DLD1 (cell line): Measurements from ENCODE around the gene RPS18.
"Not testable (repeated sequence)": the region's sequence is repeated elsewhere in the genome, so short reads cannot be mapped to it uniquely, and the experiment has no call there.

ENCODE experiments used
- in situ Hi-C: cut with HindIII; loops from 2 replicates; pipeline ENCODE4 v1.10.0; 2017; ENCODE audit warnings: low sequenced_read_pairs

RPS18 gene

GRCh38 chr6:33271468-33272274, at the start of gene RPS18, which contains the start of gene VPS52:
RPS18 (plus strand) TSS chr6:33272075; CDS start chr6:33272120, 45 bp downstream.
VPS52 (minus strand) TSS chr6:33271876; CDS start chr6:33271675, 201 bp downstream.
- in situ Hi-C loops, result loop anchor here (25.0 kb wide), 1 partner anchor 134 kb away; no protein-coding TSS in a partner anchor

DNA sequence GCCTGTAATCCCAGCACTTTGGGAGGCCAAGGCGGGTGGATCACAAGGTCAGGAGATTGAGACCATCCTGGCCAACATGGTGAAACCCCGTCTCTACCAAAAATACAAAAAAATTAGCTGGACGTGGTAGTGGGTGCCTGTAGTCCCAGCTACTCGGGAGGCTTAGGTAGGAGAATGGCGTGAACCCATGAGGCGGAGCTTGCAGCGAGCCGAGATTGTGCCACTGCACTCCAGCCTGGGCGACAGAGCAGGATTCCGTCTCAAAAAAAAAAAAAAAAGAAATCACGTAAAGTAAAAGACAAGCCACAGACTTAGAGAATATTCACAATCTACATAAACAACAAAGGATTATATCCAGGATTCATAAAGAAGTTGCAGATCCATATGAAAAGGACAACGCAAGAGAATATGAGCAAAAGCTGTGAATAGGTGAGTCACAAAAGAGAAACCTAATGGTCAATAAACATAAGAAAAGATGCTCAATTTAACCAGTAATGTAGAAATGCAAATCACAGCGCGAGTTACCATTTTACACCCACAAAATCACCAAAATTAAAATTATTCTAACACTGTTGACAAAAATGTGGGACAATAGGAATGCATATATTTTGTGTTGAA, 45.3 kb upstream of the RPS18 start:
- in situ Hi-C loops, result not testable (repeated sequence)

DNA sequence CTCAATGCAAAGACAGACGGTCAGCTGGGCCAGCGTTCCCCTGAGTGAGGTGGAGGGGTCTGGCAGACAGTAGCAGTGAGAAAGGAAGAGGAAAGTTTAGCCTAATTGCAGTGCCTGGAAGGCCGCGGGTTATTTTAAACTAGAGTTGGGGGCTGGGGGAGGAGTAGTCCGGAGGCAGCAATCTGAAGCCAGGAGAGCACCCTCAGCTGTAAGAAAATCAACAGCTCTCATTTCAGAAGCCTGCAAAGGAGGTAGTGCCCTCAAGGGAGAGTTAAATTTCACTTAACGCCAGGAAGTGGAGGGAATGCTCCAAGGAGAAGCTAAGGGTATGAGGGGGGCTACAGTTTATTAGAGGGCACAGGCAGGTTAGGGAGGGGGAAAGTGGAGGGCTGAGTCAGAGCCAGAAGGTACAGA, 36.6 kb upstream of the RPS18 start:
- in situ Hi-C loops, result no loop called here

- in situ Hi-C loops, result no loop called here
Observed at GRCh38 chr6:33236328-33236727, 35.5 kb upstream of the RPS18 start.

DNA sequence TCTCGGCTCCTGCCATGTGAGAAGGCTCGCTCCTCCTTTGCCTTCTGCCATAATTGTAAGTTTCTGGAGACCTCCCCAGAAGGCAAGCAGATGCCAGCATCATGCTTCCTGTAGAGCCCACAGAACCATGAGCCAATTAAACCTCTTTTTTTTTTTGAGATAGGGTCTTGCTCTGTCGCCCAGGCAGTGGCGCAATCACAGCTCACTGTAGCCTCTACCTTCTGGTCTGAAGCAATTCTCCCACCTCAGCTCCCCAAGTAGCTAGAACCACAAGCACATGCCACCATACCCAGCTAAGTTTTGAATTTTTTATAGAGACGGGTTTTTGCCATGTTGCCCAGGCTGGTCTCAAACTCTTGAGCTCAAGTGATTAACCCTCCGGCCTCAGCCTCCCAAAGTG, 35.0 kb upstream of the RPS18 start:
- in situ Hi-C loops, result no loop called here

DNA sequence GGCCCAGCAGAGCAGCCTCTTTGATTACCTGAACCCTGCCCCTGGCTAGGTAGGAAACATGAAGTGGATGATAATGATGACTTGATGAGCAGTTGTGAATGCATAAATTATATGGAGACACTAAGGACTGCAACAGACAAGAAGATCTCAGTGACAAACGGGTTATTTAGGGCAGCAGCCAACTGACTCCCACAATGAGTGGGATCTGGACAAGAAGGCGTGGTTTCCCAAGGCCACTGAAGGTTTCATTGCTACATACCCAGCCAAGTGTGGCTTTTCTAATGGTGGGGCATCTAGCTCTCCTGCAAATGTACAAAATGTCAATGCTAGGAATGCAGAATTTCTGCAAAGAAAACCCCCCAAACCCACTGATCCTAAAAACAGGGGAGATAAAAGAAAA, 34.1 kb upstream of the RPS18 start:
- in situ Hi-C loops, result no loop called here

GRCh38 chr6:33241968-33242367, 29.9 kb upstream of the RPS18 start:
- in situ Hi-C loops, result no loop called here

- in situ Hi-C loops, result no loop called here
Observed at GRCh38 chr6:33243476-33243875, 28.4 kb upstream of the RPS18 start.

GRCh38 chr6:33247977-33248642, 23.8 kb upstream of the RPS18 start:
- in situ Hi-C loops, result no loop called here

GRCh38 chr6:33248643-33248931, 23.3 kb upstream of the RPS18 start:
- in situ Hi-C loops, result no loop called here

GRCh38 chr6:33248932-33249731, 22.7 kb upstream of the RPS18 start:
- in situ Hi-C loops, result no loop called here

DNA sequence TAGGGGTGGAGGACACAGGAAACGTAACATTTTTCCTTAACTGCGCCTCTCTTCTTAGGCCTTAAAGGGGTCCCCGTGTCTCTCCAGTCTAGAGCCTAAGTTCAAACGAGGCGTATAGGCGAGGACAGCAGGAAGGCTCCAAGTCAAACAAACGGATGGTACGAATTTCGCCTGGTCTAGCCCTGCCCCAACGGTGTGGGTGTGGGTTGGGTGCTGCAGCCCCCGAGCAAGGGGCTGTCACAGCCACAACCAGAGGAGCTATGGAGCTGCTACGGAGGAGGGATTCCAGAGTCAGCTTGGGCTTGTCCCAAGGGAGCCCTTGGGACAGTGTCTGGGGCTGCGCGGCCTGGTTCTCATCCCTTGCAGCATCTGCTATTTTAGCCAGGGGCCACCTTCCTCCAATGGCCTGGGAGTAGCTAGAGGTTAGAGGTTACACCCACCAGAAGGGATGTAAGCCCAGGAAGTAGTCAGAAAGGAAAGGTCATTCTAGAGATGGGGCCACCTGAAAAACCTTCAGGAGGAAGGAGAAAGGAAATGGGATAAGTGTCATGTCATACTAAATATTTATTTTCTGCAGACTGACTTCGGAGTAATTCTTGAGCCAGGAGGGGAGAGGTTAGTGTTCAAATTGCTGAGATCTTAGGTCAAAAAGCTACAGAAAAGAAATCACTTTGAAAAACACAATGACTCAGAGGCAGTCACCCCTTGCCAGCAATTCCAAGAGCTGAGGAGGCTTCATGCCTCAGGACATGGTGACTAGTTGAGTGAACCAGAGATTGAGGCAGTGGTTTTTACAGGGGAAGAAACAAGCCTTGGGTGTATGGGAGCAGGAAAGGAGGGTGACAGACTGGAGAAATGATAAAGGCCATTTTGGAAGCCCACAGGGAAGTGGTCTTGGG, 21.9 kb upstream of the RPS18 start:
- in situ Hi-C loops, result loop anchor here (25.0 kb wide), 1 partner anchor 113 kb away; no protein-coding TSS in a partner anchor

- in situ Hi-C loops, result loop anchor here (25.0 kb wide), 1 partner anchor 113 kb away; no protein-coding TSS in a partner anchor
Observed at GRCh38 chr6:33250731-33251130, 21.1 kb upstream of the RPS18 start.

- in situ Hi-C loops, result loop anchor here (25.0 kb wide), 1 partner anchor 114 kb away; no protein-coding TSS in a partner anchor
Observed at GRCh38 chr6:33251395-33252012, 20.4 kb upstream of the RPS18 start.

DNA sequence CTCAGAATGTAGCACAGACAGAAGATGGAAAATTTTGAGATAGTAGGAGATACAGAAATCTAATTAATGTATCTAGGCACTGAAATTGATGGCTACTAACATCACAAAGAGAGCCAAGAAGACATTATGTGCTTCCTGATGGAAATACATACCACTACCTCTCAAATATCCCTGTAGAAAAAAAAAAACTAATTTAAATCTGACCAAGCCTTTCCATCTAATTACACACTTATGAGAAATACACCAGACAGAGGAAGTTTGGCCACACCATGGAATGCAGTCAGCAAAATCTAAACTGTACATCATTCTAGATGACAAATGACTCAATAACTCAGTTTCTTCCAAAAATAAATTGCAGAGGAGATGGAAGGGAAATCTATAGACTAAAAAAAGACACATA, 19.1 kb upstream of the RPS18 start:
- in situ Hi-C loops, result loop anchor here (25.0 kb wide), 1 partner anchor 115 kb away; no protein-coding TSS in a partner anchor

GRCh38 chr6:33254591-33254990, 17.3 kb upstream of the RPS18 start:
- in situ Hi-C loops, result loop anchor here (25.0 kb wide), 1 partner anchor 117 kb away; no protein-coding TSS in a partner anchor

- in situ Hi-C loops, result loop anchor here (25.0 kb wide), 1 partner anchor 122 kb away; no protein-coding TSS in a partner anchor
Observed at GRCh38 chr6:33259032-33259431, 12.8 kb upstream of the RPS18 start.

GRCh38 chr6:33262490-33262889, 9.4 kb upstream of the RPS18 start:
- in situ Hi-C loops, result loop anchor here (25.0 kb wide), 1 partner anchor 125 kb away; no protein-coding TSS in a partner anchor

GRCh38 chr6:33264015-33264414, 7.9 kb upstream of the RPS18 start:
- in situ Hi-C loops, result loop anchor here (25.0 kb wide), 1 partner anchor 127 kb away; no protein-coding TSS in a partner anchor
